MCF 10A (cell line): Measurements from ENCODE around the gene DDX54. TPM values are rescaled to one million over a fixed set of nuclear protein-coding genes. Genes with fewer than 3 reads are reported as not detected.

Experiments used
- BruUV-seq: library from RNA; stranded (reverse); fragments of 400-500 nt; replicated peaks from 2 replicates; lab custom pipeline; 2021; lab: Mats Ljungman, UMichigan
- CTCF ChIA-PET: fragments of 300-600 bp; sonication (Branson Sonifier 250); formaldehyde crosslinking; extraction: SDS; loops from one replicate; lab custom pipeline; 2021; ENCODE audit warnings: antibody characterized with exemption, inconsistent platforms; lab: Yijun Ruan, JAX
- POLR2A ChIA-PET: fragments of 300-600, 350-650 bp; sonication (Branson Sonifier 250); formaldehyde crosslinking; extraction: SDS; loops from one replicate; lab custom pipeline; 2020; ENCODE audit warnings: antibody characterized with exemption, inconsistent platforms; lab: Yijun Ruan, JAX
- DNase-seq: peaks from one replicate; pipeline ENCODE4 v3.0.0-alpha.2; 2018; ENCODE audit not compliant: unreplicated experiment
- H3K27ac Mint-ChIP-seq: one replicate; pipeline ENCODE4 v1.8.0; 2022; ENCODE audit warnings: mild to moderate bottlenecking, low read depth, mixed read lengths; ENCODE audit not compliant: unreplicated experiment
- H3K27me3 Mint-ChIP-seq: one replicate; pipeline ENCODE4 v1.8.0; 2022; ENCODE audit warnings: mixed read lengths; ENCODE audit not compliant: insufficient read depth, unreplicated experiment
- H3K36me3 Mint-ChIP-seq: one replicate; pipeline ENCODE4 v1.8.0; 2022; ENCODE audit warnings: mild to moderate bottlenecking, moderate library complexity, mixed read lengths; ENCODE audit not compliant: insufficient read depth, unreplicated experiment
- H3K4me1 Mint-ChIP-seq: one replicate; pipeline ENCODE4 v1.8.0; 2022; ENCODE audit warnings: mixed read lengths; ENCODE audit not compliant: insufficient read depth, unreplicated experiment
- H3K4me3 Mint-ChIP-seq: one replicate; pipeline ENCODE4 v1.8.0; 2022; ENCODE audit warnings: mild to moderate bottlenecking, moderate library complexity, mixed read lengths; ENCODE audit not compliant: unreplicated experiment
- H3K9me3 Mint-ChIP-seq: one replicate; pipeline ENCODE4 v1.8.0; 2022; ENCODE audit warnings: mixed read lengths; ENCODE audit not compliant: unreplicated experiment
- CTCF ChIP-seq: fragments of 200-600 bp; IDR thresholded peaks from one replicate; pipeline ENCODE4 v1.8.0; 2022; ENCODE audit warnings: antibody characterized with exemption, mild to moderate bottlenecking; ENCODE audit not compliant: unreplicated experiment
- intact Hi-C: fragments of 100-400 bp; cut with micrococcal nuclease; formaldehyde crosslinking; loops from 2 replicates; pipeline ENCODE4 v1.14.1; 2022
- total RNA-seq: library from RNA; stranded (reverse); gene quantifications from 2 replicates; pipeline ENCODE4 v1.2.3, GENCODE V29; 2022

The DDX54 gene
- total RNA-seq, 1 experiment from 2014 or later, result 75.8 TPM

- peak; percentile 89 for DNase-seq
- peaks cover 24% of the 10 kb centered on the region for H3K4me1 Mint-ChIP-seq
- peaks cover 50% of the 10 kb centered on the region for H3K36me3 Mint-ChIP-seq
- intact Hi-C loops, result no loop called here
- H3K27me3 Mint-ChIP-seq, result no peaks in the 10 kb centered on the region
- ChIA-PET POLR2A (interaction anchor here (0.6 to 3.4 kb wide), 5 partner anchors 27 to 56 kb away, joined by 3 to 19 read pairs (median 3); partner anchors contain the start of gene TPCN1), CTCF (interaction anchor here (0.6 to 1.3 kb wide), 5 partner anchors 8 to 347 kb away, joined by 3 to 13 read pairs (median 3); no protein-coding TSS in a partner anchor)
- BruUV-seq, result no TSS peak
- TF ChIP-seq CTCF, result no peak
- H3K9me3 Mint-ChIP-seq, result no peaks in the 10 kb centered on the region
- no peak overlapping the region for H3K4me3 Mint-ChIP-seq
- no peak overlapping the region for H3K27ac Mint-ChIP-seq
Measured at GRCh38 chr12:113189361-113189760, 4.1 kb upstream of the DDX54 start.

- H3K27ac Mint-ChIP-seq, result peak overlapping the region; percentile 94
- peak overlapping the region; percentile 91 for H3K4me3 Mint-ChIP-seq
- ChIA-PET CTCF (interaction anchor here (1.0 to 2.0 kb wide), 3 partner anchors 9 to 87 kb away, joined by 3 to 6 read pairs (median 3); no protein-coding TSS in a partner anchor), POLR2A (interaction anchor here (0.7 to 5.6 kb wide), 8 partner anchors 8 to 270 kb away, joined by 3 to 32 read pairs (median 11); partner anchors contain the start of gene TPCN1)
- no peaks in the 10 kb centered on the region for H3K27me3 Mint-ChIP-seq
- peaks cover 15% of the 10 kb centered on the region for H3K4me1 Mint-ChIP-seq
- intact Hi-C loops, result no loop called here
- no peak for DNase-seq
- H3K36me3 Mint-ChIP-seq, result peaks cover 46% of the 10 kb centered on the region
- no TSS peak for BruUV-seq
- no peak for TF ChIP-seq CTCF
- no peaks in the 10 kb centered on the region for H3K9me3 Mint-ChIP-seq
Measured at GRCh38 chr12:113186666-113187325, 1.5 kb upstream of the DDX54 start.

GRCh38 chr12:113186033-113186365 is 721 bp upstream of the DDX54 start:
- DNase-seq, result no peak
- Mint-ChIP-seq H3K4me3 (peak overlapping the region; percentile 91), H3K9me3 (no peaks in the 10 kb centered on the region), H3K27me3 (no peaks in the 10 kb centered on the region), H3K27ac (peak overlapping the region; percentile 94), H3K36me3 (peaks cover 42% of the 10 kb centered on the region), H3K4me1 (peaks cover 15% of the 10 kb centered on the region)
- no TSS peak for BruUV-seq
- POLR2A ChIA-PET, result interaction anchor here (0.6 to 5.6 kb wide), 17 partner anchors 9 to 269 kb away, joined by 3 to 32 read pairs (median 4); partner anchors contain the start of genes SDSL, SLC8B1 and TPCN1
- intact Hi-C loops, result no loop called here
- TF ChIP-seq CTCF, result no peak
- CTCF ChIA-PET, result interaction anchor here (0.6 to 2.0 kb wide), 6 partner anchors 9 to 341 kb away, joined by 3 to 6 read pairs (median 4); no protein-coding TSS in a partner anchor

DNA sequence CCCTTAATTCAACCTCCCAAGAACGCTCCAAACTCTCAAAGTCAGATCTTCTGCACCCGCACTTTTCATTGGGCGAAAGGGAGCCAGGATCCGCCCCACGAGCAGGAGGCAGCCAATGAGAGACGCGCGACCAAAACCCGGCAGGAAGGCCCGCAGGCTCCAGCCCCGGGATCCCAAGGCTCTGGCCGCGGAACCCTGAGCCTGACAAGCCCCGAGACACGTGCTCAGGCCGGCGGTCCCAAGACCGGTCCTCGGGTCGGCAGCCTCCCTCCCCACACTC is 438 bp downstream of the DDX54 start:
- intact Hi-C loops, result no loop called here
- DNase-seq, result peak; percentile 91
- Mint-ChIP-seq H3K27me3 (no peaks in the 10 kb centered on the region), H3K4me3 (peak overlapping the region; percentile 91), H3K9me3 (no peaks in the 10 kb centered on the region), H3K36me3 (peaks cover 44% of the 10 kb centered on the region), H3K27ac (peak overlapping the region; percentile 94), H3K4me1 (peaks cover 15% of the 10 kb centered on the region)
- TF ChIP-seq CTCF, result no peak
- BruUV-seq, result TSS peak; percentile 54
- ChIA-PET POLR2A (interaction anchor here (0.6 to 5.6 kb wide), 22 partner anchors 9 to 1058 kb away, joined by 3 to 32 read pairs (median 4); partner anchors contain the start of genes PLBD2, SDSL, SLC8B1 and TPCN1), CTCF (interaction anchor here (0.6 to 1.0 kb wide), 2 partner anchors 10 to 12 kb away, joined by 3 to 4 read pairs; no protein-coding TSS in a partner anchor)
